Stimulated activated CD4-positive, alpha-beta T cell treated with anti-CD3 and anti-CD28 coated beads, Interleukin-2, amount 100 ng/mL, for 4 hours (primary cell): Measurements from ENCODE around the gene TCF7L2.

Source experiments
- DNase-seq: peaks from one replicate; pipeline ENCODE4 v3.0.0-alpha.2; 2020; ENCODE audit warnings: low read depth

Gene TCF7L2

GRCh38 chr10:113024930-113025329 is 74.9 kb downstream of the TCF7L2 start:
- no peak for DNase-seq

GRCh38 chr10:113025487-113025886 is 75.4 kb downstream of the TCF7L2 start:
- no peak for DNase-seq

DNA sequence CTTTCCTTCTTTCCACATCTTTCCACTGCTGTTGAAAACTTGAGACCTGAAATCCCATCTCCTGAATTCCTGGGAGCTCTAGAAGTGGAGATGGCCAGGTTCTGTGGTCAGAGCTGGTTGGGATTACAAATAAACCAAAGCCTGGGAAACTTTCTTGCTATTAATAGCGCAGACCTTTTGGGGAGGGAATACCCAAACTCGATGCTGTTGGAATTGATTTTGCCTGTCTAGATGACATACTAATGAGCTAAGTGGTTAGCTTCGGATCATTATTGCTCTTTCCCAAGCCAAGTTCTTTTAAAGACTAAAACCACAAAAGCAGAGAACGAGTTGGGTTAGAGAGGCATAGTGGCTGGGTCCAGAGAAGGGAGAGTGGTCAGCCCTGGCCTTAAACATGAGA is 76.6 kb downstream of the TCF7L2 start:
- DNase-seq, result no peak

DNA sequence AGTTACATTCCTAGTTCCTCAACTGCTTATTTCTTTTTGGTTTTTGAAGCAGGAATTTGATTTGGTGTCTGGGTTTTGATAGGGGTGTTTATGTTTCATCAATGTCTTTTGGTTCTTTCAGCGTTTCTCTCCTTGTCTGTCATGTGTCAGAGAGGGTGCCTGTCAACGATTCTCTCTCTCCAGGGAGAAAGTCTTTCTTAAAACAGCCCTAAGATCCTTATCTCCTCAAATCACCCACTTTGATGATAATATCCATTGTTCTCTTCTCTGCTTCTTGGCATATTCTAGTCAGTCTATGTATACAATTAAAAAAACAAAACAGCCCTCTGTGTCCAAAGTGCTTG is 77.2 kb downstream of the TCF7L2 start:
- DNase-seq, result no peak

DNA sequence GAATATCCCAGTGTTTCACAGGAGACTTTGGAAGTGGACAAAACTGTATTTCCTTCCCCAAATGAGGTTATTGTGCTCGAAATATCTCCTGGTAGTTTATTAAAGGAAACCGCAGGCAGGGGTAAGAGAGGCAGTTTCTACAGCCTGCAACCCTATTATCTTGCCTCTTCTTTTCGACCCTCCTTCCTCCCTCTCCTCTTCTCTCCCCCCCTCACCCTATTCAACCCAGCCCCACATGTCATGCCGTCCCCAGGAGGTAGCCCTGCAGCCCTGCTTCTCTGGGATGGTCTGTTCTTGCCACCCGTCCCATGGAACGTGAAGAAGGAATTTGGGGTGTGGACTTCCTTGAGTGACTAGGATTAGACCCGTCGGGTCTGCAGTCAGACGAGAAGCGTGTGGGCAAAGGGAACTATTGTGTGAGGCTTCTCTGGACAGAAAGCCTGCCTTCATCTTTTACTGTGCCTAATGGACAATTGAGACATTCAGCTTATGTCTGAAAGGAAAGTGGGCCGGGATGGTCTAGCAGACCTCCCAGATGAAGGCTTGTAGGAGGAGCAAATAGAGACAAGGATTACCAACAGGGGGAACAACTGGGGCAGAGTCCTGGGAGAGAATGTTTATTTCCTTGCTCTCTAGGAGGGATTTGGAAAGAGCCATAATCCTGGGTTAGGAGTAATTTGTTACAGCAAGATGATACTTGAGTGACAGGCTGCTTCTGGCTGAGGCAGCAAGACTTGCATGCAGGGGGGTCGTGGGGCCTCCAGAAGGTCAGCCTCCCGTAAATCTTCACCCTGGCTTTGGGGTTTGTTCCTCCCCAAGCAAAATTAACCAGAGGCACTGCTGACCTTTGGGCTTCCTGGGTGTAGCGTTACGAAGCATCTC is 77.8 kb downstream of the TCF7L2 start:
- no peak for DNase-seq

GRCh38 chr10:113028456-113029440 is 78.7 kb downstream of the TCF7L2 start:
- DNase-seq, result no peak

DNA sequence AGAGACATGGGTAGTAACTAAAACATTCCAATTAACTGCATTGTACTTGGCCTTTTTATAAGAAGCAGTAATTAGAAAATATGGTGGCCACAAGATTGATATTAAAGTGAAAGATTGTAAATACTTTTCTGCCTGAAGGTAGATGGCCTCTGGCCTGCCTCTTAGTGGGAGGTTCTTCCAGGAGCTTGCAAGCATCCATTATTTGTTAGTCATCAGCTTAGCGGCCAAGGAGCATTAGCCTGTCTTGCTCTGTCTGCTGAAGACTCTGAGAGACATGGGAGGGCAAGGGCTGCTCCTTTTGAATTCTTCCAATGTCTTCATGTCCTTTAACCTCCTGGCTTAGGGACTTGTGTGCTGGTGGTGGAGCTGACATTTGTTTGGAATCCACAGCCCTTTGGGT is 80.4 kb downstream of the TCF7L2 start:
- DNase-seq, result no peak

DNA sequence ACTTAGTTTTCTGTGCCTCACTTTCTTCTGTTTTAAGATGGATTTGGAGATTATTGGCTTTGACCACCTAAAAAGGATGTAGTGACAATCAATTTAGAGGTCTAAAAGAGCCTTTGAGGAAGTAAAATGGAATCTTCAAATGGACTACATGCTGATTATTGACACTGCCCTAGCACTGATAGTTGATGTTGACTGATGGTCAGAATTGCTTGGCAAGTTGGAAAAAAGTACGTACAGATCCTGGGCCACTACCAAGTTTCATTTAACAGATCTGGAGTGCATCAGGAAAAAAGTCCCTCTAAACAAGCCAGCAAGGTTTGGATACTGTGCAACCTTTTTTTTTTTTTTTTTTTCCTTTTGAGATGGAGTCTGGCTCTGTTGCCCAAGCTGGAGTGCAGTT is 81.1 kb downstream of the TCF7L2 start:
- no peak for DNase-seq

DNA sequence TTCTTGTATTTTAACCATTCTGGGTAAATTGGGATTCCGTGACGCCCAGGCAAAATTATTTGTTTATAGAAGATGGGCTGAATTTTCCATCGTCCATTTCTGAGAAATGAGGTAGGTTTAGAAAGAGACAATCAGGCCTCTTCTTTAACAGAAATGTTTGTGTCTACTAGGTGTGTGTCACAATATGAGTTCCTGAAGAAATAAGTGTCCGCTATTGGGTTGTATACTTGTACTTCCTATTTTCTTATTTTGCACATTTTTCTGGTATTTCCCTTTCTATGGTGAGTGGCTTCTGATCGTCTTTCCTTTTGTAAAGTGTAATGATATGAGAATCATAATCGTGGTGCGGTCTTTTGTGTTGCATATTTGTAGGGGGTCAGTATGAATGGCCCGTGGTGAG is 83.9 kb downstream of the TCF7L2 start:
- DNase-seq, result no peak

DNA sequence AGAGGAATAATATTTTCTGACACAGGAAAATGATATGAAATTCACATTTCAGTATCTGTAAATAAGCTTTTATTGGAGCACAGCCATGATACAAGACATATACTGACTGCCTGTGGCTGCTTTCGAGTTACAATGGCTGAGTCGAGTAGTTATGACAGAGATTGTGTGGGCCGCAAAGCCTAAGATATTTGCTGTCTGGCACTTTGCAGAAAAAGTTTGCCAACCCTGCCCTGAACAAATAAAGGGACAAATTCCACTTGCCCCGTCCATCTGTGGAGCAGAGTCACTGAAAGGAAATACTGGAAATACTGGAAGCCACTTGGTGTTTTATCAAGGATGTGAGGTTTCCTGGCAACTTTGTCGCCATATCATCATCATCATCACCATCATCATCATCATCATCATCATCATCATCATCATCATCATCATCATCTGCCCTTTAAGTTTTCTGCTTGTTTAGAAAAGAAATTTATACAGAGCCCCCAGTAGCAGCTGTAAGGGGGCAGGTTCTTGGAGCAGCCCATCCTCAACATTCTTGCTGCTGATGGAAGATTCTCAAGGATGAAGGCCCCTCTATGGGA is 85.8 kb downstream of the TCF7L2 start:
- no peak for DNase-seq

DNA sequence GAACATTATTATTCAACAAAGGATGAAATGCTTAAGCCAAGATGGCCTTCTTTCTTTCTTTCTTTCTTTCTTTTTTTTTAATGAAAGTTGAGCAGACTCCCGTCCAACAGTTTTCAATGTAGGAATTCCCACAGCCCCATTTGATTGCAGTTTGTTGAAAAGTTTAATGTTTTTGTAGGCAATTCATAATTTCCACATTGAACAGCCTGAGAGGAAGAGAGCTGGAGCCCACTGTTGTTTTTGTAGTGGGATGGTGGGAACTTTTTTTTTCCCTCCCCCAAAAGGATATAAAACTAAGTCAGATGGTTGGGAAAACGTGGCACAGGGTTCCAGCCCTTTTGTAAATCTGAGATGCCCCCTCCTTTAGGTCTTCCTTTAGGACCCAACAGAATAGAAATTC is 86.6 kb downstream of the TCF7L2 start:
- DNase-seq, result no peak

DNA sequence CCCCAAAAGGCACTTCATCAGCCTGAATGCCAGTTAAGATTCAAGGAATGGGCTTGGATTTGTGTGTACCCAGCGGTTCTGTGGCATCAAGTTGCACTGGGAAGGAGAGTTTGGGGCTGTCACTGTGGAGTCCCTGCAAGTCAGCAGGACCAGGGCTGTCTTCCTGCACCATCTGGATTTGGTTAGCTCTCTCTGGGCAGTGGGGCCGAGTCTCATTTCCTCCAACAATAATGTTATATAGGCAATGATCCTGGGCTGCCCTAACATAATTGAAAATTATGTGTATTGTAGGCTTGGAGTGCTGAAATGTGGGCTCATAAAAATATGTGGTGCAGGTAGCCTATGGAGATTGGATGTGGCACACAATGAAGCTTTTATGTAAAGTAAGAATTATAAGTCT is 87.2 kb downstream of the TCF7L2 start:
- DNase-seq, result no peak

DNA sequence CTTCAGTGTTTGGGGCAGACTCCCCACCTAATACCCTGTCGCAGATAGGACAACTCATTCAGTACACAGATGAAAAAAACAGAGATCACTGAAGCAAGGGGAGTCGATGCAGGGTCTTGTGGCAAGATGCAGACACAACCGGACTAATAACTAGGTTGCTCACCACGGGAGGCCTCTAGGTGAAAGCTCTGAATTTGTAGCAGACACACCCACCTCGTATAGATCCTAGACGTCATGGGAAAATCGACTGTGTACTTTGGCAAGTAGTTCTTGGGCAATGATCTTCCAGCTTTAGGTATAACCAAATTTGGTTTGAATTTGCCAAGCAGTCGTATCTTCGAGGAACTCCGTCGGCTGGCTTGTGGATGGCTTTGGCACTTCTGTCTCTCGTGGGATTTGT is 88.1 kb downstream of the TCF7L2 start:
- no peak for DNase-seq

DNA sequence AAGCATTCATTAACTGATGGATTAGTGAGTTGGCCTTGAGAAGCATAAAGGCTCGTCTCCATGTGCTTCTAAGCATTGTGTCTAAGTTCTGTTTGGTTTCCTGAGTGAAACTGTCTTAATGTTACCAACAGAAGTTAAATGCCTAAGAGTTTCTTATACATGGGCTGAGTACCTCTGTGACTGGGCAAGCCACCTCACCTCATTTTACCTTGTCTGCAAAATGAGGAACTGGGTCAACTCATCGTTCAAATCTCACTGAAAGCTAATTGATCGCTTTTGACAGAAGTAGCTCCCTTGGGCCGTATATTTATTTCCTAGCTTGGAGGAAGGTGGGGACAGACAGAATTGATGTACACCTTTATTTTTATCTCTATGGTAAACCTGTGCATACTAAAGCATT is 88.9 kb downstream of the TCF7L2 start:
- no peak for DNase-seq

DNA sequence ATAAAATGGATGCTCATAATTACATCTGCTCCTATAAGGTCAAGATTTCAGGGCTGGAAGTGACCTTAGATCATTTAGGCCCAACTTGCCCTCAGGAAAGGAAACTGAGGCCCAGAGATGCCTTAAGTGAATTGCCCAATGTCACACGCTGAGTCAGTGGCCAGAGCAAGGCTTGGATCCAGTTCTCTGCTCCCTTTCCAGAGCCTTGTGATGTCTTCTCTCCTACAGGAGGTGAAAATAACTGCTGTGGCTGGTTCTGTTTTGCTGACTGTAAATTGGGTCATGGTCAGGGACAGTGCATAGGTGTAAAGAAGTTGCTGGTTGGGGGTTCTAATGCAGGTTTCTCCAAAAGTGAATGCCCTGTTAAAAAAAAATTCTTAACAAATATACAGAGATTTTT is 91.3 kb downstream of the TCF7L2 start:
- DNase-seq, result no peak

DNA sequence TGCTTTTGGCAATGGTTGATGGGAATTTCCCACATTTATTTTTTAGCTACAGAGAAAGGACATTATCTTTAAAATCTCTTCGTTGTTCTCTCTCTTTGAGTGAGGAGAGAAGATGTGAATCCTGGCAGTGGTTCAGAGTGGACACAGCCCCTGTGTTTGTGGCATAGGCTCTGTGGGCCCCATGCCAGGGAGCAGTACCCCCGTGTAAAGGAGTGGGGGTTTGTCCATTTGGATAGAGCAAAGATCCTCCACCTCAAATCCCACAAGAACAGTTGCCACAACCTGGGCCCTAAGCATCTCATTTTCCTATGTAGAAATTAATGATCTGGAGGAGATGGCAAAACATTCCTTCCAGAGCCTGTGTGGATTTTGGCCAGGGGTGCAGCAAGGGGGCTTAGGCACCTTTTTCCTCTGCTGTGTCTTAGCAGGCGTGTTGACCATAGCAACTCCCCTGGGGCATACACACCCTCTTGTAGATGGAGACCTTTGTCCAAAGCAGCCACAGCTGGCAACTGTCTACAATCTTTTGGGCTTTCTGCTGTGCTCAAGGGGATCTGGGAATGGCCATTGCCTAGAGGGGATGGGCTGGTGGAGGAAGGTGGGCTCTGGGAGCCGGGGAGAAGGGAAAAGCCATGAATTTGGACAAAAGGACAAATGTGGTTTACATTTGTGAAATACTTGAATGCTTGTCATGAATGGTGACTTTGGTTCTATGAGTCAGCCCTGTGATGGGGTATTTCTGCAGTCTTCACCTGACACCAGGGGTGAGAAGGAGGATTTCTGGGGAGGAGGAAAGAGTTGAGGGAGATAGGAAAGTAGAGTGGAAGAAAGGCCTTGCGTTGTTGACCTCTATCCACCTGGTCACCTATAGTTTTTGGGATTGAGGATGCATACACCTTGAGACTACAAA is 92.0 kb downstream of the TCF7L2 start:
- no peak for DNase-seq

GRCh38 chr10:113042868-113043267 is 92.8 kb downstream of the TCF7L2 start:
- DNase-seq, result no peak

- no peak for DNase-seq
These were observed 94.1 kb downstream of the TCF7L2 start for GRCh38 chr10:113044016-113044755.

DNA sequence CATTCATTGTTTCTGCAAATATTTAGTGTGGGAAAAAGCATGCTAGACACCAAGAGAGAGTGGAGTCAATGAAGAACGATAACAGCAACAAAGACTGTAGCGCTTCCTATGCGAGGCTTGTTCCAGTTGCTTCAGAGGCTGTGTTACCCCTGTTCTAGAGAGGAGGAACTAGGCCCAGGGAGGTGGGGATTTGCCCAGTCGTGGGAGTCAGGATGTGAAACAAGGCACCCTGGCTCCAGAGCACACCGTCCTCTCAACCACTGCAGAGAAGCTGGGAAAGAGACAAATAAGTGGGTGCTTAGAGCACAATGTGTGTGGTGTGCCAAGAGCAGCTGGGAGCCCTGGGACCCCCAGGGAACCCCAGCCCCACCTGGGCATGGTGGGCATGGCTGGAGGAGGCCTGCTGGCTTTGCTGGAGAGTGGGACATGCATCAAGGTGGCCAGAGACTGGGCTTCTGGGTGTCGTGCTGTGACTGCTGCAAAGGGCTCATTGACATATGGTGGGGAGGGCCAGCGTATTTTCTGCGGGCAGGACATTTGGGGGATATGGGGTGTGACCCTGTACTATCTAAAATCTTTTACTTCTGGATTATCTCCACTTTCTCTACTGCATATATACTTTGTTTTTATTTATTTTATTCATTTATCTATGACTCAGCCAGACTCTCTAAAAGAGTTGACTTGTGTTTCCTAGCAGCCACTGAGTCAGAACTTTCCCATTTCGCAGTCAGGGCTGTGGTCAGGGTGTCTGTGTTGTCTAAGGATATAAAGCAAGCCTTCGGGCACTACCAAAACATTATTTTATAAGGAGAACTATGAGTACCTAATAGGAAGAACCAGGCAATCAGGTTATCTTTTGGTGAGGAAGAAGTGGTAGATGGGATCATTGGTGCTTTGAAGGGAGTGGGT is 95.4 kb downstream of the TCF7L2 start:
- no peak for DNase-seq

- no peak for DNase-seq
These were observed 97.1 kb downstream of the TCF7L2 start for GRCh38 chr10:113047151-113047550.
